GM12872 (cell line): ENCODE data around the gene RPL22.

Experiments used
- CTCF ChIP-seq: IDR thresholded peaks from 3 replicates; pipeline ENCODE4 v1.5.1; 2011; ENCODE audit warnings: low read depth, mild to moderate bottlenecking, low read length, moderate library complexity; ENCODE audit not compliant: insufficient read depth

Gene RPL22

GRCh38 chr1:6172549-6172948 lies 26.8 kb downstream of the RPL22 start:
- TF ChIP-seq CTCF, result no peak

DNA sequence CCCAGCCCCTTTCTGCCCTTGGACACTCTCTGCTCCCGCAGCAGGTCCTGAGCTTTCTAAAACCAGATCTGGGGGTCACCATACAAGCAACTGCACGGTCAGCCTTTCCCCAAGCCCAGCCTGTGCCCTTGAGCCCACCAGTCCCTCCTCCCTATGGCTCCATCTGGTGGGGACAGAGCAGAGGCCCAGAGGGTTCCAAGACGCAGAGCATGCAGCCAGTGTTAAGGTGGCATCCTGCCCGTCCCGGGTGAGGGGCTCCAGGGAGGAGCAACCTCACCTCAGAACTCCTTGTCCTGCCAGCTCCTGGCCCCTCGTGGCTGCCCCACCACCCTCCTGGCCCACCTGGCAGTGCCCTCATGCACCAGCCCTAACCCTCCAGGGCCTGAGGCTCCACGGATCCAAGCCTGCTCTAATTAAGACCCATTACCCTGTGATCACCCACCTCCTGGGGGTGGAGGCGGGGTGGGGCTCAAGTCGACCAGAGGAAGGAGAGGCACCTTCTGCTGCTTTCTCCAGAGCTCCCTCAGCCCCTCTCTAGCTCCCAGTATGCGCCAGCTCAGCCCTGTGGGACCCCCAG lies 27.8 kb downstream of the RPL22 start:
- TF ChIP-seq CTCF, result no peak

DNA sequence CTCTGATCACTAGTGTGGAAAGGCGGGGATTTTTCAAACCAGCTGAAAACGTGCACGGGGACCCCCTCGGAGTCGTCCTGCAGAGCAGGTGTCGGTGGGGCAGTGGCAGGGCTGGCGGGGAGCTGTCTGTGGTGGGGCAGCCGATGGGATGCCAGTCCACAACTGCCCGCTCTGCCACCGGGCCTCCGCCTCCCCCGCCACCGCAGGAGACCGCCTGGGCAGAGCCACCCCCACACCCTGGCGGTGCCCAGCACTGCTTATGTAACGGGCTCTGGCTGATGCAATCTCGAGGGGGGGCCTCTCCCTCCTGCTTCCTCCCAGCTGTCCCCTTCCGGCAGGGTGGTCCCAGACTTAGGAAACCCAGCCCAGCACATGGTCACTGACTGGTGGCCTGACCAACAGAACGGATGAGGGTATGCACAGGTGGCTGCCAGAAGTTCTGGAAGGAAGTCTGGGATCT lies 28.6 kb downstream of the RPL22 start:
- TF ChIP-seq CTCF, result no peak

DNA sequence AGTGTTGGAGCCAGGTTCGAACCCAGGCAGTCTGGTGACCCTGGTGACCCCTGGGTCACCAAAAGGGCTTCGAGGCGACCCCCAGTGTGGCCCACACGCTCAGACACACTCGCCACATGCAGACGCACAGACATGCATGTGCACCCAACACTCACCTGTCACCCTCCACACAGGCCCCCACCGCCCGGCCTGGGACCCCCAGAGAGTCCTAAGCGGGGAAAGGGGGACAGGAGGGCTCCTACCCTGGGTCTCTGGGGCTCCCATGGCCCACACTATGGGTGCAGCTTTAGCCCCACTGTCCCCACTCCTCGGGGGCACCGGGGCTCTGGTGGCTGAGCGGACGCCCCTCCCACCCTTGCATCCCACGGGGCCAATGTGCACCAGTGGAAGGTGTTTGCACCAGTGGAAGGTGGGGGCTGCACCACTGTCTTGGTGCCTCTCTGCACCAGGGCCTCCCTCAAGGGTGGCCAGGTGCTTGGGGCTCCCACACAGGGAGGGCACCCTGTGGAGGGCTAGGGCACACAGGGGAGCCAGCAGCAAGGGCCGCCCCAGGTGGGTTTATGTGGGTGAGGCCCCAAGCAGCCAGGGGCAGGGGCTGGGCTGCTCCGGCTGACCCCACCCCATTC lies 29.2 kb downstream of the RPL22 start:
- TF ChIP-seq CTCF, result no peak

DNA sequence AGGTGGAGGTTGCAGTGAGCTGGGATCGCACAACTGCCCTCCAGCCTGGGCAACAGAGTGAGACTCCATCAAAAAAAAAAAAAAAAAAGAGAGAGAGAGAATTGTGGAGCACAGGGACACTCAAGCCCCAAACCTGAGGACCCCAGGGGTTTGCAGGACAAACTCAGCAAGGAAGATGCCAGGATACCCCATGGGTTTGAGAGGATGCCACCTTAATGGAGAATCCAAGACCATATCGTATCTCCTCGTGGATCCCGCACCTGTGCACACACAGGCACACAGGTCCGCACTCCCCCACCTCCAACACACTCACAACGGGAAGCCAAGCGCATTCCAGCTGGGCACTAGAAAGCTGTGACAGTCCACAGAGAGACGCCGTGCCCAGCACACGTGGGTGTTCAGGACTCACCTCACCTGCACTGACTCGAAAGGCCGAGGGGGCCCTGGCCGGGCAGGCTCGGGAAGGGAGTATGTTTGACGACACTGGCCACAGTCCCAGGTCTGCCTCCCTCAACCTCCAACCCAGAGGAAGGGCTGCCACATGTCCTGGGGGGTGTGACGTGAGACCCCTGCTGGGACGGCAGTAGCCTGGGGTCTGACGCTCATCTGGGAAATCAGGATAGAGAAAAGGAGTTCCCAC lies 30.3 kb downstream of the RPL22 start:
- TF ChIP-seq CTCF, result no peak

DNA sequence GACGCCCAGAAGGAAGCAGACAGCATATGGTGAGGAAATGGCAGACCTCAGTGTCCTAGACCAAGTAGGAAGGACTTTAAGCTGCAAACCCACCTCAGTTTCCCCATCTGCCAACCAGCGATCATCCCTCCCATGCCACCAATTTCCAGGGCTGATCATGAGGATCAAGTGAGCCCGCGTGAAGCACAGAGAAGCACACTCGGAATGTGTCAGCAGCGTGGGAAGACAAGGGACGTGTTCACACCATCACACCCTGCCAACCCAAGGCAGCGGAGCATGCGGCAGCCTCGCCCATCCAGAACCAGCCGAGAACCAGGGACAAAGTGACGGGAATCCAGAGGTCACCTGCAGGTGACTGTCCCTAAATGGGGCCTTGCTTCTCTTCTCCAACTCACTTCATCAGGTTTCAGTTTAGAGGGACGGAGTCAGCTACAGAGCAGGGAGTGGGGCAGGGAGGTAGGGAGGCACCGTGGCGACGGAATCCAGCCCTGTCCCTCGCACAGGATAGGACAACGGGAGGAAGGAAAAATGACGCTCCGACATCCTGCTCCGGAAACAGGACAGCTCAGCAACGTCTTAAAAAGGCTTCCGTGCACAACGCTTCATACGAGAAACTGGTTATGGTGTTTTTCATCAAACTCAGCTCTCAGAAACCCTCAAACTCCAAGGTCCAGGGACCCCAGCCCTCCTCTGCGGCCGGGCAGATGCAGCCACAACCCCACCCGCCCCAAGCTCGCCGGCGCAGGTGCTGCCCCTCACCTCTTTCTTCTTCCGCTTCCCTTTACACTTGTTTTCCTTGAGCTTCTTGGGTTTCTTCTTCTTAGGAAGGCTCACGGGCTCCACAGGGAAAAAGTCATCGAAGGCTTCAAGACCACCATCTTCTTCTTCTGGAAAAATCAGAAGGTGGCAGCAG lies 31.7 kb downstream of the RPL22 start:
- no peak for TF ChIP-seq CTCF
